ENCODE measurements around the gene SGSH.

- TF ChIP-seq POLR2A (IDR thresholded peaks at IDR 0.05) = no peak
- TF ChIP-seq, protein P1, sequence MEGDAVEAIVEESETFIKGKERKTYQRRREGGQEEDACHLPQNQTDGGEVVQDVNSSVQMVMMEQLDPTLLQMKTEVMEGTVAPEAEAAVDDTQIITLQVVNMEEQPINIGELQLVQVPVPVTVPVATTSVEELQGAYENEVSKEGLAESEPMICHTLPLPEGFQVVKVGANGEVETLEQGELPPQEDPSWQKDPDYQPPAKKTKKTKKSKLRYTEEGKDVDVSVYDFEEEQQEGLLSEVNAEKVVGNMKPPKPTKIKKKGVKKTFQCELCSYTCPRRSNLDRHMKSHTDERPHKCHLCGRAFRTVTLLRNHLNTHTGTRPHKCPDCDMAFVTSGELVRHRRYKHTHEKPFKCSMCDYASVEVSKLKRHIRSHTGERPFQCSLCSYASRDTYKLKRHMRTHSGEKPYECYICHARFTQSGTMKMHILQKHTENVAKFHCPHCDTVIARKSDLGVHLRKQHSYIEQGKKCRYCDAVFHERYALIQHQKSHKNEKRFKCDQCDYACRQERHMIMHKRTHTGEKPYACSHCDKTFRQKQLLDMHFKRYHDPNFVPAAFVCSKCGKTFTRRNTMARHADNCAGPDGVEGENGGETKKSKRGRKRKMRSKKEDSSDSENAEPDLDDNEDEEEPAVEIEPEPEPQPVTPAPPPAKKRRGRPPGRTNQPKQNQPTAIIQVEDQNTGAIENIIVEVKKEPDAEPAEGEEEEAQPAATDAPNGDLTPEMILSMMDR (IDR thresholded peaks at IDR 0.05) = no peak
Observed at GRCh38 chr17:80257716-80258213, 37.6 kb upstream of the SGSH start.

Measured in testis (tissue), 2 donors.